K562 (cell line): ENCODE results near the gene EFCAB3. TPM values are rescaled to one million over a fixed set of nuclear protein-coding genes. Genes with fewer than 3 reads are reported as not detected.
A peak's percentile ranks its signal among the peaks of the same experiment; 100 is the strongest.

Experiments used
- ATAC-seq: fragments of 200-7000 bp; cut with Tn5 transposase; 3 replicates; pipeline ENCODE4 v1.9.1; 2020; ENCODE audit warnings: moderate library complexity
- BruUV-seq: library from RNA; stranded (reverse); fragments of 400-500 nt; replicated peaks from 2 replicates; lab custom pipeline; 2021; lab: Mats Ljungman, UMichigan
- CTCF ChIA-PET: fragments of 300-600 bp; formaldehyde crosslinking; extraction: SDS; loops from one replicate; lab custom pipeline; 2021; ENCODE audit warnings: low intra/inter-chr PET ratio; lab: Yijun Ruan, JAX
- POLR2A ChIA-PET: fragments of 300-600, 350-650 bp; sonication (Branson Sonifier 250); formaldehyde crosslinking; extraction: SDS; loops from one replicate; lab custom pipeline; 2021; ENCODE audit warnings: antibody characterized with exemption, inconsistent platforms; lab: Yijun Ruan, JAX
- DNase-seq, 4 experiments: peaks; one replicate each; pipeline versions ENCODE4 v3.0.0 to v3.0.0-alpha.2; 2011 to 2018; ENCODE audit warnings: low spot score in 3 of 4, mixed read lengths in 3 of 4; ENCODE audit errors: extremely low read depth in 1 of 4
- FAIRE-seq: peaks from 2 replicates; lab custom pipeline; 2011; peaks lifted over from hg19 to GRCh38; lab: Jason Lieb, UNC
- H2AFZ ChIP-seq: 2 replicates; pipeline ENCODE4 v1.6.0; 2011; ENCODE audit warnings: low read depth, low read length, control low read depth, inconsistent platforms
- H3K27ac ChIP-seq: fragments of 200-600 bp; 3 replicates; pipeline ENCODE4 v1.8.0; 2011; ENCODE audit warnings: low read depth, mild to moderate bottlenecking, control low read depth, inconsistent platforms, low read length, moderate library complexity, mixed read lengths; ENCODE audit errors: extremely low read depth
- H3K27me3 ChIP-seq, 2 experiments: fragments of 300-600 bp in 1 of 2; 2 replicates in 1 of 2; 3 replicates in 1 of 2; pipeline versions ENCODE4 v1.6.0 to v1.8.0; 2011; ENCODE audit warnings: inconsistent platforms in 2 of 2, low read length in 2 of 2, mild to moderate bottlenecking in 1 of 2, mixed read lengths in 1 of 2, moderate library complexity in 1 of 2; ENCODE audit not compliant: control insufficient read depth in 2 of 2, insufficient read depth in 2 of 2
- H3K36me3 ChIP-seq: fragments of 300-600 bp; 3 replicates; pipeline ENCODE4 v1.8.0; 2011; ENCODE audit warnings: mild to moderate bottlenecking, low read length, inconsistent platforms; ENCODE audit not compliant: control insufficient read depth, insufficient read depth
- H3K4me1 ChIP-seq, 2 experiments: fragments of 200-600 bp in 1 of 2; replicated peaks in 1 of 2; 2 replicates in 1 of 2; 3 replicates in 1 of 2; pipeline versions ENCODE4 v1.5.1 to v1.8.0; 2011; ENCODE audit warnings: inconsistent platforms in 2 of 2, low read length in 2 of 2, mild to moderate bottlenecking in 1 of 2, mixed read lengths in 1 of 2, moderate library complexity in 1 of 2; ENCODE audit not compliant: control insufficient read depth in 2 of 2, insufficient read depth in 2 of 2
- H3K4me2 ChIP-seq: 2 replicates; pipeline ENCODE4 v1.6.1; 2011; ENCODE audit warnings: low read length, control low read depth, inconsistent platforms, mixed read lengths; ENCODE audit not compliant: insufficient read depth
- H3K4me3 ChIP-seq: fragments of 200-600 bp; sonication (generic), shearing (Covaris generic); 2 replicates; pipeline ENCODE4 v1.5.1; 2016; ENCODE audit warnings: control low read depth, inconsistent platforms
- H3K79me2 ChIP-seq: fragments of 200-600 bp; 3 replicates; pipeline ENCODE4 v1.8.0; 2011; ENCODE audit warnings: low read length, inconsistent platforms; ENCODE audit not compliant: control insufficient read depth, insufficient read depth
- H3K9ac ChIP-seq, 2 experiments: 2 replicates each; pipeline versions ENCODE4 v1.6.0 to v1.6.1; 2011; ENCODE audit warnings: low read depth in 2 of 2, low read length in 2 of 2, control low read depth in 1 of 2, inconsistent platforms in 1 of 2, mild to moderate bottlenecking in 1 of 2, mixed read lengths in 1 of 2; ENCODE audit not compliant: insufficient read depth in 1 of 2
- H3K9me1 ChIP-seq: one replicate; pipeline ENCODE4 v1.6.0; 2011; ENCODE audit warnings: inconsistent platforms, mild to moderate bottlenecking, low read length, moderate library complexity; ENCODE audit not compliant: control insufficient read depth, insufficient read depth
- H3K9me3 ChIP-seq: replicated peaks from 2 replicates; pipeline ENCODE4 v1.5.1; 2011; ENCODE audit warnings: low read depth, low read length, inconsistent platforms; ENCODE audit not compliant: control insufficient read depth, insufficient read depth
- H4K20me1 ChIP-seq: replicated peaks from 2 replicates; pipeline ENCODE4 v1.6.1; 2011; ENCODE audit warnings: low read length, inconsistent platforms, mixed read lengths; ENCODE audit not compliant: control insufficient read depth, insufficient read depth
- FOXJ2 ChIP-seq: fragments of 200-800 bp; sonication (Bioruptor generic); IDR thresholded peaks from 2 replicates; pipeline ENCODE4 v1.6.1; 2016; ENCODE audit warnings: missing genetic modification characterization, missing compliant biosample characterization
- KAT8 ChIP-seq: fragments of 450-650 bp; IDR thresholded peaks from 2 replicates; pipeline ENCODE4 v1.6.1; 2016; ENCODE audit warnings: low read depth, mild to moderate bottlenecking
- MCM2 ChIP-seq: fragments of 450-650 bp; IDR thresholded peaks from 2 replicates; pipeline ENCODE4 v1.6.1; 2017; ENCODE audit warnings: low read depth, mild to moderate bottlenecking
- NFRKB ChIP-seq: fragments of 450-650 bp; IDR thresholded peaks from 2 replicates; pipeline ENCODE4 v1.6.1; 2016; ENCODE audit warnings: low read depth
- PHB ChIP-seq: fragments of 250-450 bp; sonication (Bioruptor Pico); IDR thresholded peaks from 2 replicates; pipeline ENCODE4 v1.5.0; 2021
- XRCC4 ChIP-seq: IDR thresholded peaks from one replicate; pipeline ENCODE4 v1.6.1; 2011; ENCODE audit not compliant: insufficient read depth, insufficient read length; ENCODE audit errors: extremely low read depth
- ZC3H4 ChIP-seq: sonication (generic); formaldehyde crosslinking; IDR thresholded peaks from 2 replicates; pipeline ENCODE4 v1.9.0; 2021; ENCODE audit warnings: missing genetic modification reagents, borderline replicate concordance
- ZNF124 ChIP-seq: sonication (generic); formaldehyde crosslinking; IDR thresholded peaks from 2 replicates; pipeline ENCODE4 v1.8.1; 2022; ENCODE audit warnings: missing genetic modification reagents
- ZNF217 ChIP-seq: sonication (generic); formaldehyde crosslinking; IDR thresholded peaks from 2 replicates; pipeline ENCODE4 v1.8.0; 2022; ENCODE audit warnings: mild to moderate bottlenecking, missing genetic modification reagents
- ZZZ3 ChIP-seq: fragments of 450-650 bp; IDR thresholded peaks from 2 replicates; pipeline ENCODE4 v1.6.1; 2016; ENCODE audit warnings: antibody characterized with exemption, mild to moderate bottlenecking, moderate library complexity
- WGBS: fragments of 100-300 bp; shearing (Covaris generic); methylation state at CpG from one replicate; pipeline ENCODE4 v1.1.6; 2016; ENCODE audit warnings: low coverage, mixed read lengths; ENCODE audit not compliant: insufficient coverage; ENCODE audit errors: missing lambda C conversion rate; 5-methylcytosine and 5-hydroxymethylcytosine counted together
- in situ Hi-C: fragments of 300-500 bp; cut with MboI; formaldehyde crosslinking; loops from 4 replicates; pipeline ENCODE4 v1.15.0; 2018; ENCODE audit warnings: inconsistent platforms, mixed read lengths
- intact Hi-C: fragments of 100-400 bp; cut with micrococcal nuclease; formaldehyde crosslinking; loops from 2 replicates; pipeline ENCODE4 v1.14.2; 2022
- polyA plus RNA-seq, 8 experiments: library from polyadenylated mRNA; depleted of rRNA in 4 of 8; stranded (reverse) in 5 of 8; unstranded in 3 of 8; fragments of >200 nt; fragmentation: Nextera tagmentation in 2 of 8; fragmentation: Illumina TruSeq in 1 of 8; extraction: Ambion mirVana in 2 of 8; extraction: Trizol in 1 of 8; gene quantifications; 2 replicates each; pipeline versions ENCODE4 v1.2.1 to v1.2.3, GENCODE V29; 2011 to 2014; ENCODE audit warnings: inconsistent platforms in 1 of 8, missing spikeins in 1 of 8
- total RNA-seq, 7 experiments: library from RNA; depleted of rRNA in 6 of 7; stranded (reverse); fragments of >200 nt in 6 of 7; fragmentation: Illumina TruSeq in 2 of 7; extraction: Trizol in 2 of 7; gene quantifications; 2 replicates each; pipeline versions ENCODE4 v1.2.1 to v1.2.3, GENCODE V29; 2011 to 2021; ENCODE audit warnings: low replicate concordance in 1 of 7
- TF ChIP-seq, protein P1 (sequence below): fragments of 250-450 bp; sonication (Bioruptor Pico); IDR thresholded peaks from 2 replicates; pipeline ENCODE4 v1.5.0; 2021; ENCODE audit warnings: mild to moderate bottlenecking, borderline replicate concordance
- TF ChIP-seq, protein P2 (sequence below): sonication (generic); formaldehyde crosslinking; IDR thresholded peaks from 2 replicates; pipeline ENCODE4 v1.8.1; 2022; ENCODE audit warnings: missing genetic modification reagents
- TF ChIP-seq, protein P3 (sequence below), 2 experiments: fragments of 450-650 bp in 1 of 2; sonication (generic) in 1 of 2; formaldehyde crosslinking in 1 of 2; IDR thresholded peaks in 1 of 2; conservative IDR thresholded peaks in 1 of 2; 2 replicates each; pipeline versions ENCODE4 v1.6.1 to v1.8.1; 2016 to 2023; ENCODE audit warnings: mild to moderate bottlenecking in 2 of 2, moderate library complexity in 2 of 2, inconsistent platforms in 1 of 2, missing genetic modification reagents in 1 of 2

The EFCAB3 gene
- total and polyA plus RNA-seq, 9 of the 15 experiments (the other 6 are each of a cell fraction or from before 2014, with no cell fraction given): not detected

DNA sequence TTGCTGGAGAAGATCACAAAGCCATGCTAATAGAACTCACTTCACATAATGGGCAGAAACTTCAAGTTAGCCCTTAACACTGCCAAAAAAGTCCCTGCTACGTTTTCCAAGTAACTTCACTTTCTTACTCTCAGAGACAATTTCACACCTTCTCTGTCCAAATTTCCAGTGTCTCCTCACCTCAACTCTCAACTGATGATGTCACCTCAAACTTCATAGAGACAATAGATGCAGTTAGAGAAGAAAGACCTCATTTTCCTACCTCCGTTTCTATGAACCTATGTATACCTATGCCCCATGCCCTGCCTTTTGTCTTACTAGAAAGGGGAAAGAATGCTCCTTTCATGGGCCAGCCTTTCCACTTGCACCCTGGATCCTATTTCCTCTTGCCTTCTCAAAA, 14.2 kb upstream of the EFCAB3 start:
- in situ Hi-C loops: no loop called here

DNA sequence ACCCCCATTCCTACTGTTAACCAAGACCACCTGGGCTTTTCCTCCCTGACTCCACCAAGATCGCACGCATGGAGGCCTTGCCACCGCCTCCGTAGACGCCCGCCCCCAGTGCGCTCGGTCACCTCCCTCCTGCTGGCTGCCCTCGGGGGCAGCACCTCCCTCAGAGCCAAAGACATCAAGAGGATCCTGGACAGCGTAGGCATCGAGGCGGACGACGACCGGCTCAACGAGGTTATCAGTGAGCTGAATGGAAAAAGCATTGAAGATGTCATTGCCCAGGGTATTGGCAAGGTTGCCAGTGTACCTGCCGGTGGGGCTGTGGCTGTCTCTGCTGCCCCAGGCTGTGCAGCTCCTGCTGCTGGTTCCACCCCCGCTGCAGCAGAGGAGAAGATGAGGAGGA, 1.2 kb downstream of the EFCAB3 start:
- H3K9me1 ChIP-seq: no peaks in the 10 kb centered on the region
- ChIA-PET POLR2A (no interaction called here), CTCF (no interaction called here)
- ATAC-seq: no peak
- no peak overlapping the region for H3K4me2 ChIP-seq
- no peaks in the 10 kb centered on the region for H3K9me3 ChIP-seq
- 46% methylated on average over 12 of the region's 18 CpGs for WGBS
- no peak overlapping the region for H3K27ac ChIP-seq
- H3K36me3 ChIP-seq: no peaks in the 10 kb centered on the region
- peaks cover 0 to 4% of the 10 kb centered on the region in 2 experiments; a peak in 1 of 5 replicates for H3K4me1 ChIP-seq
- no peak for DNase-seq
- no peak overlapping the region for H3K4me3 ChIP-seq
- intact Hi-C loops: no loop called here
- no peak for FAIRE-seq
- H4K20me1 ChIP-seq: no peaks in the 10 kb centered on the region
- no peaks in the 10 kb centered on the region for H3K79me2 ChIP-seq
- peaks cover 14 to 19% of the 10 kb centered on the region in 2 experiments for H3K27me3 ChIP-seq
- in situ Hi-C loops: no loop called here
- peak overlapping the region in 1 of 2 experiments; percentile 45; a peak in 1 of 4 replicates for H3K9ac ChIP-seq
- no peak overlapping the region for H2AFZ ChIP-seq
- no TSS peak for BruUV-seq
- TF ChIP-seq, protein P1, sequence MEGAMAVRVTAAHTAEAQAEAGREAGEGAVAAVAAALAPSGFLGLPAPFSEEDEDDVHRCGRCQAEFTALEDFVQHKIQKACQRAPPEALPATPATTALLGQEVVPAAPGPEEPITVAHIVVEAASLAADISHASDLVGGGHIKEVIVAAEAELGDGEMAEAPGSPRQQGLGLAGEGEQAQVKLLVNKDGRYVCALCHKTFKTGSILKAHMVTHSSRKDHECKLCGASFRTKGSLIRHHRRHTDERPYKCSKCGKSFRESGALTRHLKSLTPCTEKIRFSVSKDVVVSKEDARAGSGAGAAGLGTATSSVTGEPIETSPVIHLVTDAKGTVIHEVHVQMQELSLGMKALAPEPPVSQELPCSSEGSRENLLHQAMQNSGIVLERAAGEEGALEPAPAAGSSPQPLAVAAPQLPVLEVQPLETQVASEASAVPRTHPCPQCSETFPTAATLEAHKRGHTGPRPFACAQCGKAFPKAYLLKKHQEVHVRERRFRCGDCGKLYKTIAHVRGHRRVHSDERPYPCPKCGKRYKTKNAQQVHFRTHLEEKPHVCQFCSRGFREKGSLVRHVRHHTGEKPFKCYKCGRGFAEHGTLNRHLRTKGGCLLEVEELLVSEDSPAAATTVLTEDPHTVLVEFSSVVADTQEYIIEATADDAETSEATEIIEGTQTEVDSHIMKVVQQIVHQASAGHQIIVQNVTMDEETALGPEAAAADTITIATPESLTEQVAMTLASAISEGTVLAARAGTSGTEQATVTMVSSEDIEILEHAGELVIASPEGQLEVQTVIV (CRISPR knock-in tag): no peak
- TF ChIP-seq PHB (CRISPR knock-in tag) (no peak), MCM2 (no peak), ZZZ3 (no peak), KAT8 (no peak), ZNF124 (no peak), ZC3H4 (no peak), ZNF217 (no peak), FOXJ2 (tag) (no peak), XRCC4 (no peak)
- TF ChIP-seq, protein P2, sequence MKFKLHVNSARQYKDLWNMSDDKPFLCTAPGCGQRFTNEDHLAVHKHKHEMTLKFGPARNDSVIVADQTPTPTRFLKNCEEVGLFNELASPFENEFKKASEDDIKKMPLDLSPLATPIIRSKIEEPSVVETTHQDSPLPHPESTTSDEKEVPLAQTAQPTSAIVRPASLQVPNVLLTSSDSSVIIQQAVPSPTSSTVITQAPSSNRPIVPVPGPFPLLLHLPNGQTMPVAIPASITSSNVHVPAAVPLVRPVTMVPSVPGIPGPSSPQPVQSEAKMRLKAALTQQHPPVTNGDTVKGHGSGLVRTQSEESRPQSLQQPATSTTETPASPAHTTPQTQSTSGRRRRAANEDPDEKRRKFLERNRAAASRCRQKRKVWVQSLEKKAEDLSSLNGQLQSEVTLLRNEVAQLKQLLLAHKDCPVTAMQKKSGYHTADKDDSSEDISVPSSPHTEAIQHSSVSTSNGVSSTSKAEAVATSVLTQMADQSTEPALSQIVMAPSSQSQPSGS (CRISPR knock-in tag): no peak

More for the DNA sequence above, 14.2 kb upstream of the EFCAB3 start:
- Histone ChIP-seq H3K9me3 (no peaks in the 10 kb centered on the region), H3K4me3 (no peak overlapping the region), H4K20me1 (no peaks in the 10 kb centered on the region), H3K4me1 (no peaks in the 10 kb centered on the region), H3K27me3 (peaks cover 6 to 7% of the 10 kb centered on the region in 2 experiments; a peak in 4 of 5 replicates), H3K27ac (no peak overlapping the region), H3K9ac (no peak overlapping the region), H3K36me3 (no peaks in the 10 kb centered on the region), H2AFZ (no peak overlapping the region), H3K79me2 (no peaks in the 10 kb centered on the region), H3K9me1 (no peaks in the 10 kb centered on the region), H3K4me2 (no peak overlapping the region)
- no peak for FAIRE-seq
- intact Hi-C loops: no loop called here
- ChIA-PET CTCF (no interaction called here), POLR2A (no interaction called here)
- no peak for ATAC-seq
- no TSS peak for BruUV-seq
- 0% methylated on average over 2 of the region's 2 CpGs for WGBS
- no peak for DNase-seq
- no peak for TF ChIP-seq NFRKB
- TF ChIP-seq, protein P3, sequence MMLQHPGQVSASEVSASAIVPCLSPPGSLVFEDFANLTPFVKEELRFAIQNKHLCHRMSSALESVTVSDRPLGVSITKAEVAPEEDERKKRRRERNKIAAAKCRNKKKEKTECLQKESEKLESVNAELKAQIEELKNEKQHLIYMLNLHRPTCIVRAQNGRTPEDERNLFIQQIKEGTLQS (IDR thresholded peaks at IDR 0.05): peak; percentile 54
- TF ChIP-seq, protein P3 (CRISPR knock-in tag; conservative IDR thresholded peaks at IDR 0.05): no peak
